ENCODE data around the gene XXYLT1.

- TF ChIP-seq EP300 (IDR thresholded peaks at IDR 0.05) (no peak), POLR2A (IDR thresholded peaks at IDR 0.05) (no peak), CTCF (IDR thresholded peaks at IDR 0.05) (no peak), POLR2AphosphoS5 (IDR thresholded peaks at IDR 0.05) (no peak)
These were observed 150.7 kb downstream of the XXYLT1 start for GRCh38 chr3:195120267-195120601.
